Measurements from ENCODE around the gene VWA5B1. TPM values are rescaled to one million over a fixed set of nuclear protein-coding genes. Genes with fewer than 3 reads are reported as not detected.

Gene VWA5B1
- polyA plus RNA-seq, 3 donors: 0.65 to 1.2 (median 0.69) TPM

Other genes with a start within 250 kb of the VWA5B1 start
- gene PLA2G5, start 220.7 kb upstream of the VWA5B1 start, polyA plus RNA-seq (ENCODE audit: insufficient read length in 3 of 3): under 1 TPM in 1 of 3 donors, not detected in 2; 0.21 TPM
- gene PLA2G2D, start 171.3 kb upstream of the VWA5B1 start, polyA plus RNA-seq (ENCODE audit: insufficient read length in 3 of 3): under 1 TPM; 0.06 to 0.10 (median 0.08) TPM
- gene PLA2G2F, start 151.6 kb upstream of the VWA5B1 start, polyA plus RNA-seq (ENCODE audit: insufficient read length in 3 of 3): under 1 TPM in 2 of 3 donors, not detected in 1; 0.12 to 0.37 TPM
- 1 to 10 TPM; 5.6 to 6.9 (median 6.1) TPM for gene UBXN10, start 104.8 kb upstream of the VWA5B1 start, polyA plus RNA-seq (ENCODE audit: insufficient read length in 3 of 3)
- under 1 TPM in 1 of 3 donors, not detected in 2; 0.15 TPM for gene PLA2G2C, start 104.4 kb upstream of the VWA5B1 start, polyA plus RNA-seq (ENCODE audit: insufficient read length in 3 of 3)
- gene CAMK2N1, start 195.3 kb downstream of the VWA5B1 start, polyA plus RNA-seq (ENCODE audit: insufficient read length in 3 of 3): 10 to 100 TPM; 69.0 to 73.5 (median 72.3) TPM
- gene MUL1, start 217.3 kb downstream of the VWA5B1 start, polyA plus RNA-seq (ENCODE audit: insufficient read length in 3 of 3): 10 to 100 TPM; 33.8 to 36.4 (median 33.8) TPM